GM18870 (cell line): ENCODE measurements around the gene STRN4.
"Not testable (repeated sequence)": the region's sequence is repeated elsewhere in the genome, so short reads cannot be mapped to it uniquely, and the experiment has no call there.

ENCODE experiments used
- ATAC-seq: cut with Tn5 transposase; IDR thresholded peaks from one replicate; pipeline ENCODE4 v1.9.1; 2021; ENCODE audit warnings: moderate library complexity; ENCODE audit not compliant: unreplicated experiment

The STRN4 gene

DNA sequence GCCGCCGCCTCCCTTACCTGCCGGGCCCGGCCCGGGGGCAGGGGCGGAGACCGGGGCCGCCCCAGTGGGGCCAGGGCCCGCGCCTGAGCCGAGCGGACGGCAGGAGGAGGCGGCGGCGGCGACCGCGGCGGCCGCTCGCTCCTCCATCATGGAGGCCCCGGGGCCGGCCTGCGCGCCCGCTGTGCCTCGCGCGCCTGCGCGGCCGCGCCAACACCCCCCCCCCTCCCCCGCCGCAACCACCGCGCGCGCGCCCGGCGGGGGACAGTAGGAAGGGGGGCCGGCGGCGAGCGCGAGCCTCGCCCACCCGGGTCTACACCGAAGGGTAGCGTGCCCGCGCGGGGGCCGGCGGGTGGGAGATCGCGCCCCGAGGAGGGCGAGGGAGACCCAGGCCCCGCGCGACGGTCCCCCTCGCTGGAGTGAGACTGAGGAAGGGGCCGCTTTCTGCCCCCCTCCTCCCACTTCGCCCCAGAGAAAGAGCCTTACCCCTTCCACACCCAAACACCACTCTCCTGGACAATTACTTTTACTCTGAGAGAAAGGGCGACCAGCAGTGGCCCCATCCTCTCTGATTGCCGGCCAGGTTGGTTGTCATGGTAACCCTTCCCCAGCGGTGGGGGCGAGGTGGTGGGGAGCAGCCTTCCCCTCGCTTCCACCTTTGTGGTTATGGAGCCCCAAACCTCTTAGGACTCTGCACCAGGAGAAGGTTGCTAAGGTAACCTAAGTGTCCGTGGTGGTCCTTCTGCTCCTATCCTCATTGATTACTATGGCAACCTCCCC, at the start of gene STRN4:
TSS of gene STRN4 (minus strand) at position 170 of the 777 bp plus-strand sequence. CDS start at position 150, 20 bp downstream.
- ATAC-seq, result no peak

GRCh38 chr19:46791944-46792343, 45.7 kb upstream of the STRN4 start:
- ATAC-seq, result no peak

DNA sequence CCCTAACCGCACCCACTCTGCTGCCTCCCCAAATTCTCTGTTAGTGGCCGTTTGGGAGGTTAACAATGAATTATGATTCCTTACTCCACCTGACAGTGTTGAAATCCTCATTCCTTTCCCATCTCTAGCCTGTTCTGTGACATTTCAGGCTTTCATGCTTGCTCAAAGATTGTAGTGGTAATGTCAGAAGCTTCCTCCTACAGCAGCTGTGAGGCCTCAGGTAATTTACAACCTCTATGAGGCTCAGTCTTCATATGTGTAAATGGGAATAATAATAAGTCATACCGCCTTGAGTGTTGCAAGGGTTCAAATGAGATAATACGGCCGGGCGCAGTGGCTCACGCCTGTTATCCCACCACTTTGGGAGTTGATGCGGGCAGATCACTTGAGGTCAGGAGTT, 43.1 kb upstream of the STRN4 start:
- ATAC-seq, result no peak

DNA sequence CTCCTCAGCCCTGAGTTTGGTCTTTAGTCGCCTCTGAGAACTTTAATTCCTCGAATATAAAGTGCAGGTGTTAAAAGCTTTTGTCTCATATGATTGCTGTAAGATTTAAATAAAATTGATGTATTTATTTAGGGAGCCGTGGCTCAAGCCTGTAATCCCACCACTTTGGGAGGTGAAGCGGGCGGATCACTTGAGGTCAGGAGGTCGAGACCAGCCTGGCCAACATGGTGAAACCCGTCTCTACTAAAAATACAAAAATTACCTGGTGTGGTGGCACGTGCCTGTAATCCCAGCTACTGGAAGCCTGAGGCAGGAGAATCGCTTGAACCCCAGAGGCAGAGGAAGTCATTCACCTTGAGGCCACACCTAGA, 42.7 kb upstream of the STRN4 start:
- ATAC-seq, result no peak

DNA sequence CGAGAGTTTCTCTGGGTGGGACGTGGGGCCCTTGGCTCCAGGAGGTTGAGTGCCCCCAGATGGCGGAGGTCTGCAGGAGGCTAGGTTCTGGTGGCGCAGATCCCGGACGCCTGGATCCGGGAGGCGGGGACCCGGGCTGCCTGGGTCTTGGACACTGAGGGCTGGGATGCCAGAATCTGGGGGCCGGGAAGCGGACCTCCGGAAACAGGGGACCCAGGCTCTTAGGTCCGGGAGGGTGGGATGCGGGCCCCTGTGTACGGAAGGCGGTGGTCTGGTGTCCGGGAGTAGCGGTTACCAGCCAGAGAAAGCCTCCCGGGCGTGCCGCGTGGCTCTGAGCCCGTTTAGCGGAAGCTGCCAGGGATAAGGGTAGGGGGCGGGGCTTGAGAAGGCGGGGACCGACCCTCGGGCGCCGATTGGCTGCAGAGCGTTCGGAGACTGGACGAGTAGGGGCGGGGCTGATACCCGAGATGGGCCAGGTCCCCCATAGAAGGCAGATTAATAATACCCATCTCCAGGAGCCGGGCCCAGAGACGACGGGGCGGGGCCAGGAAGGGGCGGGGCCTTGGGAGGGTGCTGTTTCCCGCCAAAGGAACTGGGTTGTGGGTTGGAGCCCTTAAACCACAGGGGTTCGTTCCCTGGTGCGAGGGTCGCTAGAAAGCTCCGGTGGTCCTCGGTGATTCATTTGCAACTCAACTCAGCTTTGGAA, 42.2 kb upstream of the STRN4 start, which contains the start of gene SLC1A5:
TSS of gene SLC1A5 (minus strand) at position 333 of the 706 bp plus-strand sequence. CDS start 629 bp downstream, outside the sequence.
- peak; percentile 34 for ATAC-seq

DNA sequence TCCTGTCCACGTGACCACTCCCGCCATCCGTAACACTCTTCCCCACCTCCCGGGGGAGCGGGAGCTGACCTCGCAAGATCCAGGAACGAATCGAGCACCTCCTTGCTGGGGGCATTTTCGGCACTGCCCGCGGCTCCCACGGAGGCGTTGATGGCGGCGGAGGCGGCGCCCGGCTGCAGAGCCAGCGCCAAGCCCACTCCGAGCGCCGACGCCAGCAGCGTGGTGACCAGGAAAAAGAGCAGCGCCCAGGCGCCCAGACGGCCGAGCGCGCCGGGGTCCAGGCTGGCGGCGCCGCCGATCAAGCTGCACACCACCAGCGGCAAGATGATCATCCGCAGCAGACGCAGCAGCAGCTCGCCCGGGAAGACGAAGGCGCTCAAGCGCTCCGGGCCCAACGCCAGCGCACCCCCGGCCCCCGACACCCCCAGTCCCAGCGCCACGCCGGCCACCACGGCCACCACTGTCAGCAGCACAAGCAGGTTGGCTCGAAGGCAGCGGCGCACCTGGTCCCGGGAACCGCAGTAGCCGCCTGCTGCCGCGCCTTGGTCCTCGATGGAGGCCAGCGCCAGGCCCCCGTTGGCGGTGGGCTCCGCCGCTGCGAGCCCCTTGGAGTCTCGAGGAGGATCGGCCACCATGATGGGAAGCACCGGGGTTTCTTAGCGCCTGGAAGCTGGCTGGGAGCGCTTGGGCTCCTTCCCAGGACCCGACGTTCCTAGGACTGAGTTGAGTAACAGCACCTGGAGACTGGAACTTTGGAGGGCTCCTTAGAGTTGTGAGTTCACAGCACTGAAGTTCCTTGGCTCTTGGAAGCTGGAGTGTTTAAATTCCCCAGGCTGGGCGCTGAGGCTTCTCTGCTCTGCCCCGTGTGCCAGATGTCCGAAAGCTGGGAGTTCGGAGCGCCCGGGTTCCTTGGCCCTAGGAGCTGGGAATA, 41.3 kb upstream of the STRN4 start:
- ATAC-seq, result no peak

DNA sequence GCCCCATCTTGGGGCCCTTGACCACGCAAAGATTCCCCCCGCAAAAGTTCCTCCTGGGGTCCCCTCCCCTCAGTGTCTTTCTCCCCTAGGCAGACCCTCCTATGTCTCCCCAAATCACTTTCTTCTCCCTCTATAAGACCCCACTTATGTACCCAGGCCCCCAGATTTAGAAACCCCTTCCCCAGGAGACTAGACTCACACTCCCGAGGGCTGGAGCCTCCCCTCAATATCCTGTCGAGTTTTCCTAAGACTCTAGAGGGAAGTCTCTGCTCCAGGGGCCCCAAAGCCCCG, 40.7 kb upstream of the STRN4 start:
- ATAC-seq, result no peak

- ATAC-seq, result peak; percentile 31
Observed at GRCh38 chr19:46786236-46787039, 40.2 kb upstream of the STRN4 start.

DNA sequence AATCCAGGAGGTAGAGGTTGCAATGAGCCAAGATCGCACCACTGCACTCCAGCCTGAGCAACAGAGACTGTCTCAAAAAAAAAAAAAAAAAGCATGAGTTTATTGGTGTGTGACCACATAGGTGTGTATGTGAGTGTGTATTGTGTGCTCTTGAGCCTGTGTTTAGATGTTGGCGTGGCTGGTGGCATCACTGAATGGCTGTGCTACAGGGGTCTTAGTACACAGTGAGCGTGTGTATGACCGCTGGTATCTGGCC, 39.7 kb upstream of the STRN4 start:
- ATAC-seq, result no peak

- ATAC-seq, result no peak
Observed at GRCh38 chr19:46785054-46785979, 39.1 kb upstream of the STRN4 start.

DNA sequence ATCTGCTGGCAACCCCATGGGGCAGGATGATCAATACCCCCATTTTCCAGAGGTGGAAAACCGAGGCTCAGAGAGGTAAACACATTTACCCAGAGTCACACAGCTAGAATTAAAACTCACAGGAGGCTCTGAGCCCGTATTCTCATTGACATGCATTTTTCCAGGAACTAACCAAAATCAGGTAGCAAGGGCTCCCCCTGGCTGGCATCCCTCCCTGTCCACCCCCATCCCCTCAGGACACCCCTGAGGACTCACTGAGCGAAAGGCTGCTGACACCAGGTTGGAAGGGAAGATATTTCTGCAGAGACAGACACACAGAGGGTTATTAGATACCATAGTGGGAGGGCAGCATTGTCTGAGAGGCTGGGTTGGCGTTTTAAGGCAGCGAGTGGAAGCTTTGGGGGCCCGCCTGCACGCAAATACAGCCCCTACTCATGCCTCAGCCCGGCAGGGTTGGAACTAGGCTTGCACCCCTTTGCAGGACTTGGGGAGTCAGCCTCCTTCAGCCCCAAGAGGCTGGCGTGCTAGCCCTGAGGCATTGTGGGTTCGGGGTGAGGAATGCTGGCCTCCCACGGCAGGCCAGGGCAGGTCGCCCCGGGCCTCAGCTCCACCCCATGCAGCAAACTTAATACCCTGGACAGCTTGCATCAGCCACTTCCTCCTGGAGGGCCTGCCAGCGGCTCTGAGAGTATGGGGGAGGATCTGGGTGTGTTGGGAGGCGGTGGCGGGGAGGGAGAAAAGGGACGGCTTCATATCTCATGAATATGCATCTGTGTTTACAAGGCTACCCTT, 38.2 kb upstream of the STRN4 start:
- no peak for ATAC-seq

GRCh38 chr19:46783670-46784069, 37.4 kb upstream of the STRN4 start:
- ATAC-seq, result no peak

- no peak for ATAC-seq
Observed at GRCh38 chr19:46782355-46783019, 36.2 kb upstream of the STRN4 start.

DNA sequence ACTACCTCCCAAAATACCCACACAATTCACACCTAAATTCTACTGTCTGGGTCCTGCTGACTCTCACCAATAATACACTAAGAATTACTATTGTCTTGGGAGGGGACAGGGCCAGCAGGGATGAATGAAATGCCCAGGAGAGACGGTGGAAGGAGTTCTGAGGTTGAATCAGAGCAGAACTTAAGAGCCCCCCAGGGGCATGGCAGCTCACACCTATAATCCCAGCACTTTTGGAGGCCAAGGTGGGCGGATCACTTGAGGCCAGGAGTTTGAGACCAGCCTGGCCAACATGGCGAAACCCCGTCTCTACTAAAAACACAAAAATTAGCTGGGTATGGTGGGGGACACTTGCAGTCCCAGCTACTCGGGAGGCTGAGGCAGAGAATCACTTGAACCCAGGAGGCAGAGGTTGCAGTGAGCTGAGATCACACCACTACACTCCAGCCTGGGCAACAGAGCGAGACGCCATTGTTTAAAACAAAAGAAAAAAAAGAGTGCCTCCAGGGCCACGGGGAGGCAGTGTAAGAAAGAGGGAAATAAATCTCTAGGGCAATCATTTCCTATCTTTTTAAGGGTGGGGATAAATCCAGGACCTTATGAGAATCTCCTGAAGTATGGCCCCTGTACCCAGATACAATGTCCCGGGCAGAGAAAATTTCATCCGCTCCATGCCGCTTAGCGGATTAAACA, 31.9 kb upstream of the STRN4 start:
- ATAC-seq, result not testable (repeated sequence)

- ATAC-seq, result no peak
Observed at GRCh38 chr19:46776927-46777911, 31.0 kb upstream of the STRN4 start.

GRCh38 chr19:46775642-46776258, 29.5 kb upstream of the STRN4 start:
- no peak for ATAC-seq
